Left lung (tissue), 10 donors: ENCODE results near the gene BBLN. TPM values are rescaled to one million over a fixed set of nuclear protein-coding genes. Genes with fewer than 3 reads are reported as not detected.

Source experiments
- ATAC-seq: fragments of 200-7000 bp; cut with Tn5 transposase; one replicate; pipeline ENCODE4 v1.9.1; 2020; ENCODE audit warnings: moderate library complexity
- DNase-seq, 4 donors: peaks; one replicate each; pipeline ENCODE4 v3.0.0-alpha.2; 2013 to 2020
- H3K27ac ChIP-seq, 2 donors: fragments of 200-600 bp; sonication (generic) in 1 of 2; one replicate each; pipeline versions ENCODE4 v1.5.0 to v1.8.0; 2020 to 2021
- H3K27me3 ChIP-seq, 2 donors: fragments of 200-600 bp; sonication (generic) in 1 of 2; one replicate each; pipeline versions ENCODE4 v1.5.0 to v1.8.0; 2020 to 2021
- H3K36me3 ChIP-seq, 2 donors: fragments of 200-600 bp; sonication (generic) in 1 of 2; one replicate each; pipeline versions ENCODE4 v1.5.0 to v1.8.0; 2020 to 2021
- H3K4me1 ChIP-seq, 2 donors: fragments of 200-600 bp; one replicate each; pipeline ENCODE4 v1.8.0; 2021
- H3K4me3 ChIP-seq, 2 donors: fragments of 200-600 bp; sonication (generic) in 1 of 2; one replicate each; pipeline versions ENCODE4 v1.5.0 to v1.8.0; 2020 to 2021; ENCODE audit warnings: mild to moderate bottlenecking in 1 of 2
- H3K9me3 ChIP-seq, 2 donors: fragments of 200-600 bp; sonication (generic) in 1 of 2; one replicate each; pipeline versions ENCODE4 v1.5.0 to v1.8.0; 2020 to 2021
- intact Hi-C, 2 donors: fragments of 100-400 bp; cut with DNase I; formaldehyde crosslinking; loops; one replicate each; pipeline versions ENCODE4 v1.11.2 to v1.14.2; 2022
- polyA plus RNA-seq, 6 donors: library from polyadenylated mRNA; unstranded; fragments of 120-200 nt; gene quantifications; one replicate each; pipeline ENCODE4 v1.2.1, GENCODE V29; 2013; ENCODE audit not compliant: insufficient read length in 6 of 6
- total RNA-seq, 2 donors: library from RNA; stranded (reverse); fragmentation: NEBNext Ultra II Directional; extraction: Animal tissue kit (Norgen Biotek cat#: 25700); gene quantifications; one replicate each; pipeline ENCODE4 v1.2.1, GENCODE V29; 2021
- TF ChIP-seq, protein P1 (sequence below), 2 donors: fragments of 200-600 bp; sonication (generic) in 1 of 2; IDR thresholded peaks; one replicate each; pipeline versions ENCODE4 v1.5.0 to v1.8.0; 2021; ENCODE audit warnings: antibody characterized with exemption in 2 of 2
- donor health status: DM: no; HTN: yes; CAD: no.
- donor health status: DM: no; HTN: no; CAD: no.

Gene BBLN
- total and polyA plus RNA-seq, 8 donors = 27.1 to 66.0 (median 37.7) TPM

DNA sequence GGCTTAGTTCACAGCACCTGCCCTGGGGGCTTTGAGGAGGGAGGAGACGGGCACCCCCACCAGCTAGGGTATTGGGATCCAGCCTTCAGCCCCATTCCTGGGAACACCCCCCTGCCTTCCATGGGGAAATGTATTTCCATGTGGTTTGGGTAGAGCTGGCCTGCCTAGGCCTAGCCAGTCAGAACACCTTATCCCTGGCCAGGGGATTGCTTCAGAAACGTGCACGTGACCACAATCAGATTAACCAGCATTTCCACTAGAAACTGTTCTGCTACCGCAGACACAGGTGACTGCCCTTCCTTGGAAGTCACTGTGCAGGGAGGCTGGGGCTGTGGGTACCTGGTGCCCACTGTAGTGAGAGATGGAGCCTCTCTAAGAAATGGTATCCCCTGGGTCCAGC is 14.0 kb downstream of the BBLN start:
- ATAC-seq = no peak
- Histone ChIP-seq H3K9me3 (peaks cover 0 to 3% of the 10 kb centered on the region in 2 donors), H3K4me1 (no peaks in the 10 kb centered on the region), H3K27me3 (no peaks in the 10 kb centered on the region), H3K4me3 (no peak overlapping the region), H3K36me3 (peaks cover 4 to 81% of the 10 kb centered on the region in 2 donors), H3K27ac (no peak overlapping the region)
- no peak for DNase-seq
- TF ChIP-seq, protein P1, sequence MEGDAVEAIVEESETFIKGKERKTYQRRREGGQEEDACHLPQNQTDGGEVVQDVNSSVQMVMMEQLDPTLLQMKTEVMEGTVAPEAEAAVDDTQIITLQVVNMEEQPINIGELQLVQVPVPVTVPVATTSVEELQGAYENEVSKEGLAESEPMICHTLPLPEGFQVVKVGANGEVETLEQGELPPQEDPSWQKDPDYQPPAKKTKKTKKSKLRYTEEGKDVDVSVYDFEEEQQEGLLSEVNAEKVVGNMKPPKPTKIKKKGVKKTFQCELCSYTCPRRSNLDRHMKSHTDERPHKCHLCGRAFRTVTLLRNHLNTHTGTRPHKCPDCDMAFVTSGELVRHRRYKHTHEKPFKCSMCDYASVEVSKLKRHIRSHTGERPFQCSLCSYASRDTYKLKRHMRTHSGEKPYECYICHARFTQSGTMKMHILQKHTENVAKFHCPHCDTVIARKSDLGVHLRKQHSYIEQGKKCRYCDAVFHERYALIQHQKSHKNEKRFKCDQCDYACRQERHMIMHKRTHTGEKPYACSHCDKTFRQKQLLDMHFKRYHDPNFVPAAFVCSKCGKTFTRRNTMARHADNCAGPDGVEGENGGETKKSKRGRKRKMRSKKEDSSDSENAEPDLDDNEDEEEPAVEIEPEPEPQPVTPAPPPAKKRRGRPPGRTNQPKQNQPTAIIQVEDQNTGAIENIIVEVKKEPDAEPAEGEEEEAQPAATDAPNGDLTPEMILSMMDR (IDR thresholded peaks at IDR 0.05) = no peak
- intact Hi-C loops = no loop called here

DNA sequence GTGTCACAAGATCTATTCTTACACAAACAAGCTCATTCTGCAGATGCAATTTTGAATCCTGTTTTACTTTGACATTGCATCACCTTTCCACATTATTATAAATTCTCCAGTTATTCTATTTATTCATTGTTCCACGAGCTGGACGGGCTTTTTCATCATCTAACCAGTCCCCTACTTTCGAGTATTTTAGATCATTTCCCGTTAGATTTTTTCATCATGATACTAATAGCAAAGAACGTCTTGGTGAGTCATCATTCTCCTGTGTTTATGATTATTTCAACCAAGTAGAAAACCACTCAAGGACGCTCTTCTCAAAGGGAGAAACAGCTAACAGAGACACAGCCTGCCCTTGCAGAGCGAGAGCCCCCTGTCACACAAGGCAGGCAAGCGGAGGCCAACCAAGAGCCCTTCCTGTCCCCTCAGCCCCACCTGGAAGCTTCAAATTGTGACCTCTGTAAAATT is 15.1 kb downstream of the BBLN start:
- DNase-seq (no peak), ATAC-seq (no peak)
- no peaks in the 10 kb centered on the region for H3K4me1 ChIP-seq
- H3K36me3 ChIP-seq = peaks cover 4 to 81% of the 10 kb centered on the region in 2 donors
- intact Hi-C loops = no loop called here
- no peak overlapping the region for H3K27ac ChIP-seq
- H3K4me3 ChIP-seq = no peak overlapping the region
- H3K9me3 ChIP-seq = peaks cover 0 to 7% of the 10 kb centered on the region in 2 donors
- TF ChIP-seq, protein P1 (IDR thresholded peaks at IDR 0.05) = no peak
- H3K27me3 ChIP-seq = no peaks in the 10 kb centered on the region

DNA sequence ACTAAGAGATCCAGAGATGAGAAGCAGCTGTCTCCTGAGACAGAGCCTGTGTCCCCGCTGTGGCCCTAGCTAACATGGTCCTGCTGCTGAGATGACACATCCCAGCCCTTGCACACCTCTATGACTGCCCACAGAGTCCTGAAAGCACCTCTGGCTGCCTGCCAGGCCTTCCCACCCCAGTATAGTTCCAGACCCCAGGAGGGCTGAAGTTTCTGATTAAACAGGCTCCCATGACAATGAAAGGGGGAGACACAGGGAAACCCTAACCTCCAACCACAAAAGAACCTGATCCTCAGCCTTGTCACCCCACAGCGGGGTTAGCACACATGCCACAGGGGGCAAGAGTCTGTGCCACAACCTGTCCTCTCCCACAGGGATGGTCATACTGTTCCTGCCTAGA is 15.7 kb downstream of the BBLN start:
- Histone ChIP-seq H3K4me1 (no peaks in the 10 kb centered on the region), H3K27me3 (no peaks in the 10 kb centered on the region)

DNA sequence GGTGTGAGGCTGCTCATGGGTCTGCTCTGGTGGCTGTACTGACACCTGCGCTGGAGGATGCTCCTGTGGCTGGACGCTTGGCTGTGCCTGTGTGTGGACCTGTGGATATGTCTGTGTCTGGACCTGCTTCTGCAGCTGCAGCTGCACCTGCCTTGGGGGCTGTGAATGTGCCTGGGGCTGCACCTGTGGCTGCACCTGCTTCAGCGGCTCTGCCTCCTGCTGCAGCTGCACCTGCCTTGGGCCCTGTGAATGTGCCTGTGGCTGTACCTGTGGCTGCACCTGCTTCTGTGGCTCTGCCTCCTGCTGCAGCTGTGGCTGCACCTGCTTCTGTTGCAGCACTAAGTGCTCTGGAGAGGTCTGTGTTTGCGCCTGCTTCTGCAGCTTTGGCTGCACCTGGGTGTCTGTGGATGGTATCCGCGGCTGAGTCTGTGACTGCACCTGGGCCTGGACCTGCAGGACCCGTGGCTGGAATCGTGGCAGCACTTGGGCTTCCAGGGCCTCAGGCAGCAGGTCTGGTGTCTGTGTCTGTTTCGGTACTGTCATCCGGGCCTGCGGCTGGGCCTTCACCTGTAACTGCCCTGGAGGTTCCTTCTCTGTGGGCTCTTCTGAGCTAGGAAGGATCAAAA is 18.9 kb downstream of the BBLN start:
- Histone ChIP-seq H3K9me3 (peaks cover 0 to 7% of the 10 kb centered on the region in 2 donors), H3K27me3 (no peaks in the 10 kb centered on the region), H3K4me3 (no peak overlapping the region), H3K4me1 (no peaks in the 10 kb centered on the region), H3K27ac (no peak overlapping the region), H3K36me3 (peaks cover 4 to 91% of the 10 kb centered on the region in 2 donors)
- TF ChIP-seq, protein P1 (IDR thresholded peaks at IDR 0.05) = no peak
- no peak for DNase-seq
- intact Hi-C loops = no loop called here
- ATAC-seq = no peak

More for the DNA sequence above, 15.7 kb downstream of the BBLN start:
- H3K4me3 ChIP-seq = no peak overlapping the region
- peaks cover 0 to 7% of the 10 kb centered on the region in 2 donors for H3K9me3 ChIP-seq
- ATAC-seq (no peak), DNase-seq (no peak)
- TF ChIP-seq, protein P1 (IDR thresholded peaks at IDR 0.05) = no peak
- H3K27ac ChIP-seq = no peak overlapping the region
- H3K36me3 ChIP-seq = peaks cover 4 to 81% of the 10 kb centered on the region in 2 donors
- intact Hi-C loops = no loop called here

DNA sequence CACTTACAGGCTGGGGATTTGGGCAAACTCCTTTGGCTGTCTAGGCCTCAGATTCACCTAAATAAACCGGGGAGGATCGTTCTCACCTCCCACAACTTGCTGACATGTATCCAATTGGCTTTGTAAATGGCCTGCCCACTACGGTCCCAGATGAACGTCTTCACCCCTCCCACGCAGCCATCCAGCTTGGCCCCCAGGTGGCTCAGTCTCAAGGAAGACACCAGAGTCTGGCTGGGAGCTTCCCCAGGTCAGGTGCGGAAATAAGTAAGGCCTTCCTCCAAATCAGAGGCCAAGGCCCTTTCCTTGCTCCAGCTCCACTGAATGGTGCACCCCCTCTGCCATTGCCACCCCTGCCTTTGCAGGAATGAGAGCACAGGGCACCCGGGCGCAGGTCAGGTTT is 19.9 kb downstream of the BBLN start:
- ATAC-seq = no peak
- no peaks in the 10 kb centered on the region for H3K27me3 ChIP-seq
- H3K4me1 ChIP-seq = no peaks in the 10 kb centered on the region
- peaks cover 4 to 91% of the 10 kb centered on the region in 2 donors for H3K36me3 ChIP-seq
- H3K27ac ChIP-seq = no peak overlapping the region
- DNase-seq = no peak
- intact Hi-C loops = no loop called here
- H3K9me3 ChIP-seq = peaks cover 0 to 7% of the 10 kb centered on the region in 2 donors
- no peak overlapping the region for H3K4me3 ChIP-seq
- TF ChIP-seq, protein P1 (IDR thresholded peaks at IDR 0.05) = no peak
